ENCODE results near the gene DDO.

GRCh38 chr6:110419028-110419739, 3.8 kb upstream of the DDO start:
- TF ChIP-seq, protein P1, sequence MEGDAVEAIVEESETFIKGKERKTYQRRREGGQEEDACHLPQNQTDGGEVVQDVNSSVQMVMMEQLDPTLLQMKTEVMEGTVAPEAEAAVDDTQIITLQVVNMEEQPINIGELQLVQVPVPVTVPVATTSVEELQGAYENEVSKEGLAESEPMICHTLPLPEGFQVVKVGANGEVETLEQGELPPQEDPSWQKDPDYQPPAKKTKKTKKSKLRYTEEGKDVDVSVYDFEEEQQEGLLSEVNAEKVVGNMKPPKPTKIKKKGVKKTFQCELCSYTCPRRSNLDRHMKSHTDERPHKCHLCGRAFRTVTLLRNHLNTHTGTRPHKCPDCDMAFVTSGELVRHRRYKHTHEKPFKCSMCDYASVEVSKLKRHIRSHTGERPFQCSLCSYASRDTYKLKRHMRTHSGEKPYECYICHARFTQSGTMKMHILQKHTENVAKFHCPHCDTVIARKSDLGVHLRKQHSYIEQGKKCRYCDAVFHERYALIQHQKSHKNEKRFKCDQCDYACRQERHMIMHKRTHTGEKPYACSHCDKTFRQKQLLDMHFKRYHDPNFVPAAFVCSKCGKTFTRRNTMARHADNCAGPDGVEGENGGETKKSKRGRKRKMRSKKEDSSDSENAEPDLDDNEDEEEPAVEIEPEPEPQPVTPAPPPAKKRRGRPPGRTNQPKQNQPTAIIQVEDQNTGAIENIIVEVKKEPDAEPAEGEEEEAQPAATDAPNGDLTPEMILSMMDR (conservative IDR thresholded peaks at IDR 0.05; ENCODE audit: low read depth in 2 of 2): no peak
- TF ChIP-seq STAT1 (IDR thresholded peaks at IDR 0.05; ENCODE audit: unreplicated experiment) (no peak), REST (IDR thresholded peaks at IDR 0.05; ENCODE audit: unreplicated experiment) (no peak), POLR2AphosphoS5 (IDR thresholded peaks at IDR 0.05; ENCODE audit: low read depth) (no peak), EZH2phosphoT487 (IDR thresholded peaks at IDR 0.05; ENCODE audit: unreplicated experiment) (no peak), ZNF331 (CRISPR knock-in tag; IDR thresholded peaks at IDR 0.05; ENCODE audit: low read depth) (no peak), NANOG (IDR thresholded peaks at IDR 0.05; ENCODE audit: borderline replicate concordance) (no peak)
